H1 (cell line): ENCODE results near the gene SUGP2. TPM values are rescaled to one million over a fixed set of nuclear protein-coding genes. Genes with fewer than 3 reads are reported as not detected.

Experiments
- BCL11A ChIP-seq, 2 experiments: IDR thresholded peaks; one replicate each; pipeline ENCODE4 v1.6.1; 2011; ENCODE audit warnings: low read depth in 2 of 2, low read length in 2 of 2, mild to moderate bottlenecking in 2 of 2
- EP300 ChIP-seq, 2 experiments: IDR thresholded peaks; 1 replicate in 1 of 2; 2 replicates in 1 of 2; pipeline ENCODE4 v1.6.1; 2011 to 2012; ENCODE audit warnings: low read depth in 2 of 2, low read length in 2 of 2, mild to moderate bottlenecking in 2 of 2, borderline replicate concordance in 1 of 2, inconsistent platforms in 1 of 2, moderate library complexity in 1 of 2
- polyA plus RNA-seq, 7 experiments: library from polyadenylated mRNA; depleted of rRNA in 3 of 7; stranded (reverse) in 5 of 7; unstranded in 2 of 7; fragments of >200 nt in 5 of 7; fragments of 200-250 nt in 2 of 7; gene quantifications; 1 replicate in 5 of 7; 2 replicates in 1 of 7; 4 replicates in 1 of 7; pipeline versions ENCODE4 v1.2.1 to v1.2.3, GENCODE V29; 2011 to 2013; ENCODE audit warnings: missing spikeins in 2 of 7, mixed read lengths in 2 of 7
- total RNA-seq: library from RNA; stranded (reverse); fragmentation: NEBNext Ultra II Directional; extraction: Animal tissue kit (Norgen Biotek cat#: 25700); gene quantifications from 2 replicates; pipeline ENCODE4 v1.2.1, GENCODE V29; 2021
- TF ChIP-seq, protein P1 (sequence below): fragments of 300-600 bp; sonication (generic); IDR thresholded peaks from 2 replicates; pipeline ENCODE4 v1.7.1; 2012; ENCODE audit warnings: low read length, moderate library complexity, mild to moderate bottlenecking, inconsistent platforms; ENCODE audit not compliant: insufficient replicate concordance

Gene SUGP2
- total and polyA plus RNA-seq, 2 of the 8 experiments (the other 6 are each of a cell fraction or from before 2014, with no cell fraction given), result 57.7 to 114 TPM

DNA sequence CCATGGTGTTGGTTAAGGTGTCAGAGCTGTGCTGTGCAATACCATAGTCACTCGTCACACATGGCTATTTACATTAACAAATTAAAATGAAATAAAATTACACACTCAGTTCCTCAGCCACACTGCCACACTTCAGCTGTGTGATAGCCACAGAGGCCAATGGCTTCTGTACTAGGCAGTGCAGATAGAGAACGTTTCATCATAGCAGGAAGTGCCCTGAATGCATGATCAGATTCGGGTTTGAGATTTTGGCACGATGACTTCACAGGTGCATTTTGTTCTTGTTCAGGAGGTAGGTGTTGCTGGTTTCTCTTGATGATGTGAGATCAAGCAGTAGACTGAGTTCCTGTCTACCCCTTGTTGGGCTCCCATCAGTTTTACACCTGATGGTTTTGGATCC is 6.6 kb upstream of the SUGP2 start (continued):
- TF ChIP-seq, protein P1, sequence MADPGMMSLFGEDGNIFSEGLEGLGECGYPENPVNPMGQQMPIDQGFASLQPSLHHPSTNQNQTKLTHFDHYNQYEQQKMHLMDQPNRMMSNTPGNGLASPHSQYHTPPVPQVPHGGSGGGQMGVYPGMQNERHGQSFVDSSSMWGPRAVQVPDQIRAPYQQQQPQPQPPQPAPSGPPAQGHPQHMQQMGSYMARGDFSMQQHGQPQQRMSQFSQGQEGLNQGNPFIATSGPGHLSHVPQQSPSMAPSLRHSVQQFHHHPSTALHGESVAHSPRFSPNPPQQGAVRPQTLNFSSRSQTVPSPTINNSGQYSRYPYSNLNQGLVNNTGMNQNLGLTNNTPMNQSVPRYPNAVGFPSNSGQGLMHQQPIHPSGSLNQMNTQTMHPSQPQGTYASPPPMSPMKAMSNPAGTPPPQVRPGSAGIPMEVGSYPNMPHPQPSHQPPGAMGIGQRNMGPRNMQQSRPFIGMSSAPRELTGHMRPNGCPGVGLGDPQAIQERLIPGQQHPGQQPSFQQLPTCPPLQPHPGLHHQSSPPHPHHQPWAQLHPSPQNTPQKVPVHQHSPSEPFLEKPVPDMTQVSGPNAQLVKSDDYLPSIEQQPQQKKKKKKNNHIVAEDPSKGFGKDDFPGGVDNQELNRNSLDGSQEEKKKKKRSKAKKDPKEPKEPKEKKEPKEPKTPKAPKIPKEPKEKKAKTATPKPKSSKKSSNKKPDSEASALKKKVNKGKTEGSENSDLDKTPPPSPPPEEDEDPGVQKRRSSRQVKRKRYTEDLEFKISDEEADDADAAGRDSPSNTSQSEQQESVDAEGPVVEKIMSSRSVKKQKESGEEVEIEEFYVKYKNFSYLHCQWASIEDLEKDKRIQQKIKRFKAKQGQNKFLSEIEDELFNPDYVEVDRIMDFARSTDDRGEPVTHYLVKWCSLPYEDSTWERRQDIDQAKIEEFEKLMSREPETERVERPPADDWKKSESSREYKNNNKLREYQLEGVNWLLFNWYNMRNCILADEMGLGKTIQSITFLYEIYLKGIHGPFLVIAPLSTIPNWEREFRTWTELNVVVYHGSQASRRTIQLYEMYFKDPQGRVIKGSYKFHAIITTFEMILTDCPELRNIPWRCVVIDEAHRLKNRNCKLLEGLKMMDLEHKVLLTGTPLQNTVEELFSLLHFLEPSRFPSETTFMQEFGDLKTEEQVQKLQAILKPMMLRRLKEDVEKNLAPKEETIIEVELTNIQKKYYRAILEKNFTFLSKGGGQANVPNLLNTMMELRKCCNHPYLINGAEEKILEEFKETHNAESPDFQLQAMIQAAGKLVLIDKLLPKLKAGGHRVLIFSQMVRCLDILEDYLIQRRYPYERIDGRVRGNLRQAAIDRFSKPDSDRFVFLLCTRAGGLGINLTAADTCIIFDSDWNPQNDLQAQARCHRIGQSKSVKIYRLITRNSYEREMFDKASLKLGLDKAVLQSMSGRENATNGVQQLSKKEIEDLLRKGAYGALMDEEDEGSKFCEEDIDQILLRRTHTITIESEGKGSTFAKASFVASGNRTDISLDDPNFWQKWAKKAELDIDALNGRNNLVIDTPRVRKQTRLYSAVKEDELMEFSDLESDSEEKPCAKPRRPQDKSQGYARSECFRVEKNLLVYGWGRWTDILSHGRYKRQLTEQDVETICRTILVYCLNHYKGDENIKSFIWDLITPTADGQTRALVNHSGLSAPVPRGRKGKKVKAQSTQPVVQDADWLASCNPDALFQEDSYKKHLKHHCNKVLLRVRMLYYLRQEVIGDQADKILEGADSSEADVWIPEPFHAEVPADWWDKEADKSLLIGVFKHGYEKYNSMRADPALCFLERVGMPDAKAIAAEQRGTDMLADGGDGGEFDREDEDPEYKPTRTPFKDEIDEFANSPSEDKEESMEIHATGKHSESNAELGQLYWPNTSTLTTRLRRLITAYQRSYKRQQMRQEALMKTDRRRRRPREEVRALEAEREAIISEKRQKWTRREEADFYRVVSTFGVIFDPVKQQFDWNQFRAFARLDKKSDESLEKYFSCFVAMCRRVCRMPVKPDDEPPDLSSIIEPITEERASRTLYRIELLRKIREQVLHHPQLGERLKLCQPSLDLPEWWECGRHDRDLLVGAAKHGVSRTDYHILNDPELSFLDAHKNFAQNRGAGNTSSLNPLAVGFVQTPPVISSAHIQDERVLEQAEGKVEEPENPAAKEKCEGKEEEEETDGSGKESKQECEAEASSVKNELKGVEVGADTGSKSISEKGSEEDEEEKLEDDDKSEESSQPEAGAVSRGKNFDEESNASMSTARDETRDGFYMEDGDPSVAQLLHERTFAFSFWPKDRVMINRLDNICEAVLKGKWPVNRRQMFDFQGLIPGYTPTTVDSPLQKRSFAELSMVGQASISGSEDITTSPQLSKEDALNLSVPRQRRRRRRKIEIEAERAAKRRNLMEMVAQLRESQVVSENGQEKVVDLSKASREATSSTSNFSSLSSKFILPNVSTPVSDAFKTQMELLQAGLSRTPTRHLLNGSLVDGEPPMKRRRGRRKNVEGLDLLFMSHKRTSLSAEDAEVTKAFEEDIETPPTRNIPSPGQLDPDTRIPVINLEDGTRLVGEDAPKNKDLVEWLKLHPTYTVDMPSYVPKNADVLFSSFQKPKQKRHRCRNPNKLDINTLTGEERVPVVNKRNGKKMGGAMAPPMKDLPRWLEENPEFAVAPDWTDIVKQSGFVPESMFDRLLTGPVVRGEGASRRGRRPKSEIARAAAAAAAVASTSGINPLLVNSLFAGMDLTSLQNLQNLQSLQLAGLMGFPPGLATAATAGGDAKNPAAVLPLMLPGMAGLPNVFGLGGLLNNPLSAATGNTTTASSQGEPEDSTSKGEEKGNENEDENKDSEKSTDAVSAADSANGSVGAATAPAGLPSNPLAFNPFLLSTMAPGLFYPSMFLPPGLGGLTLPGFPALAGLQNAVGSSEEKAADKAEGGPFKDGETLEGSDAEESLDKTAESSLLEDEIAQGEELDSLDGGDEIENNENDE, result no peak
- TF ChIP-seq BCL11A (IDR thresholded peaks at IDR 0.05; ENCODE audit: low read depth in 2 of 2, low read length in 2 of 2) (no peak), EP300 (IDR thresholded peaks at IDR 0.05; ENCODE audit: borderline replicate concordance in 1 of 2, low read depth in 2 of 2, low read length in 2 of 2) (no peak)
